Spleen (tissue), 11 donors: ENCODE measurements around the gene RFTN1. TPM values are rescaled to one million over a fixed set of nuclear protein-coding genes. Genes with fewer than 3 reads are reported as not detected.
A peak's percentile ranks its signal among the peaks of the same experiment; 100 is the strongest.

Experiments
- DNase-seq: peaks from one replicate; pipeline ENCODE4 v3.0.0-alpha.2; 2020
- H3K27ac ChIP-seq, 8 donors: fragments of 200-600 bp; sonication (generic) in 7 of 8; 1 replicate in 4 of 8; 2 replicates in 4 of 8; pipeline versions ENCODE4 v1.5.0 to v1.8.0; 2016 to 2021; ENCODE audit warnings: inconsistent platforms in 4 of 8, mild to moderate bottlenecking in 4 of 8, moderate library complexity in 1 of 8
- H3K27me3 ChIP-seq, 7 donors: fragments of 200-600 bp; sonication (generic) in 6 of 7; replicated peaks in 1 of 7; 1 replicate in 4 of 7; 2 replicates in 3 of 7; pipeline versions ENCODE4 v1.5.0 to v1.8.0; 2016 to 2021; ENCODE audit warnings: inconsistent platforms in 3 of 7, mild to moderate bottlenecking in 1 of 7
- H3K36me3 ChIP-seq, 6 donors: fragments of 200-600 bp; sonication (generic) in 5 of 6; 1 replicate in 4 of 6; 2 replicates in 2 of 6; pipeline versions ENCODE4 v1.5.0 to v1.8.0; 2016 to 2021; ENCODE audit warnings: inconsistent platforms in 2 of 6
- H3K4me1 ChIP-seq, 6 donors: fragments of 200-600 bp; sonication (generic) in 5 of 6; 1 replicate in 3 of 6; 2 replicates in 3 of 6; pipeline versions ENCODE4 v1.5.0 to v1.8.0; 2016 to 2021; ENCODE audit warnings: inconsistent platforms in 3 of 6
- H3K4me3 ChIP-seq, 8 donors: fragments of 200-600 bp; sonication (generic) in 7 of 8; 1 replicate in 4 of 8; 2 replicates in 4 of 8; pipeline versions ENCODE4 v1.5.0 to v1.8.0; 2016 to 2021; ENCODE audit warnings: inconsistent platforms in 4 of 8, mild to moderate bottlenecking in 4 of 8, moderate library complexity in 2 of 8
- H3K9me3 ChIP-seq, 8 donors: fragments of 200-600 bp; sonication (generic) in 7 of 8; 1 replicate in 4 of 8; 2 replicates in 4 of 8; pipeline versions ENCODE4 v1.5.0 to v1.8.0; 2016 to 2021; ENCODE audit warnings: inconsistent platforms in 4 of 8
- CTCF ChIP-seq, 11 experiments: fragments of 200-600 bp in 7 of 11; fragments of 450-650 bp in 4 of 11; sonication (generic) in 4 of 11; IDR thresholded peaks in 8 of 11; conservative IDR thresholded peaks in 3 of 11; 1 replicate in 7 of 11; 2 replicates in 4 of 11; pipeline versions ENCODE4 v1.4.0 to v1.8.0; 2016 to 2021; ENCODE audit warnings: antibody characterized with exemption in 11 of 11, inconsistent platforms in 4 of 11, mild to moderate bottlenecking in 1 of 11
- POLR2A ChIP-seq, 3 donors: fragments of 450-650 bp; IDR thresholded peaks; one replicate each; pipeline ENCODE4 v1.5.1; 2017; ENCODE audit warnings: antibody characterized with exemption in 3 of 3, mild to moderate bottlenecking in 1 of 3
- POLR2AphosphoS5 ChIP-seq, 3 donors: sonication (generic); formaldehyde crosslinking; IDR thresholded peaks; one replicate each; pipeline ENCODE4 v1.5.1; 2017; ENCODE audit warnings: antibody characterized with exemption in 3 of 3
- WGBS, 5 donors: extraction: QIAGEN DNeasy Blood & Tissue Kit in 3 of 5; methylation state at CpG; one replicate each; pipeline versions ENCODE4 v1.1.5 to v1.1.7; 2013 to 2018; 5-methylcytosine and 5-hydroxymethylcytosine counted together
- intact Hi-C: fragments of 100-400 bp; cut with DNase I; formaldehyde crosslinking; loops from one replicate; pipeline ENCODE4 v1.15.0; 2023; ENCODE audit warnings: low total_unique reads
- polyA plus RNA-seq, 3 donors: library from polyadenylated mRNA; stranded (reverse); fragments of 200-250 nt; gene quantifications; one replicate each; pipeline ENCODE4 v1.2.1, GENCODE V29; 2013
- total RNA-seq, 7 donors: library from RNA; depleted of rRNA in 3 of 7; stranded (reverse); fragments of >200 nt in 3 of 7; fragmentation: NEBNext Ultra II Directional in 4 of 7; extraction: Animal tissue kit (Norgen Biotek cat#: 25700) in 4 of 7; gene quantifications; one replicate each; pipeline versions ENCODE4 v1.1.0 to v1.2.1, GENCODE V29; 2016 to 2021
- donor health status: healthy with polysubstance abuse.
- donor health status: DM: no; HTN: no; CAD: no; lungs with moderate emphysema.
- donor health status: DM: no; HTN: no; CAD: no.
- donor health status: Bipolar disorder and iron deficiency.
- donor health status: healthy.
- donor health status: DM: no; HTN: no; CAD: no.
- donor health status: DM: yes; HTN: yes; CAD: no.

The RFTN1 gene
- total and polyA plus RNA-seq, 10 donors: 30.4 to 106 (median 75.3) TPM

GRCh38 chr3:16406579-16406978 lies 106.9 kb downstream of the RFTN1 start:
- 62 to 70% (median 66%) methylated on average over 2 of the region's 2 CpGs for WGBS, 5 donors
- peak overlapping the region in 4 of 8 donors; percentile 1 to 53 (median 32) for H3K27ac ChIP-seq
- H3K4me3 ChIP-seq: no peak overlapping the region
- no peak for TF ChIP-seq POLR2AphosphoS5 (IDR thresholded peaks at IDR 0.05)
- TF ChIP-seq POLR2A (IDR thresholded peaks at IDR 0.05): no peak
- no peak for TF ChIP-seq CTCF (IDR thresholded peaks at IDR 0.05 in 8 of 11, conservative IDR thresholded peaks at IDR 0.05 in 3 of 11)
- peaks cover 2 to 39% (median 12%) of the 10 kb centered on the region in 6 donors for H3K36me3 ChIP-seq
- peaks cover 0 to 36% (median 9%) of the 10 kb centered on the region in 6 donors for H3K4me1 ChIP-seq
- intact Hi-C loops: no loop called here
- DNase-seq: no peak
- no peaks in the 10 kb centered on the region for H3K27me3 ChIP-seq
- H3K9me3 ChIP-seq: no peaks in the 10 kb centered on the region

DNA sequence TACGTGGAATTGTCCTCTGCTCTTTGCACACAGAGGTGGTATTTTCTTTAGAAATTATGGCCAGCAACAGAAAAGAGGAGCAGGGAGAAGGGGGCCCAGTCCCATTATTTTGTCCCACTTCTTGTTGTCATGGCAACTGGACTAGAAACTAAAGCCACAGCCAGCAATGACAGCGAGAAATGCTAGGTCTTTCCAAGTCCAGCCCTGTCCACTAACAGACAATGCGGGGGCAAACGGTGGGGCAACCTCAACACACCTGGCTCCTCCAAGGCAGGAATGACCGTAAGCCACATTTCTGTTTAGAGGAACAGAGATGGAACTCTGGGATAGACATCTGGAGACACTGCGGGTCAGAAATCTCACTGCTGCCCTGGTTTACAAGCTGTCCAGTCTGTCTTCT lies 107.3 kb downstream of the RFTN1 start:
- peaks cover 2 to 39% (median 12%) of the 10 kb centered on the region in 6 donors for H3K36me3 ChIP-seq
- H3K4me3 ChIP-seq: no peak overlapping the region
- no peaks in the 10 kb centered on the region for H3K9me3 ChIP-seq
- 80 to 94% (median 92%) methylated on average over 6 of the region's 6 CpGs for WGBS, 5 donors
- no peak overlapping the region for H3K27ac ChIP-seq
- no peak for DNase-seq
- no peak for TF ChIP-seq CTCF (IDR thresholded peaks at IDR 0.05 in 8 of 11, conservative IDR thresholded peaks at IDR 0.05 in 3 of 11)
- no peak for TF ChIP-seq POLR2AphosphoS5 (IDR thresholded peaks at IDR 0.05)
- no peak for TF ChIP-seq POLR2A (IDR thresholded peaks at IDR 0.05)
- peaks cover 0 to 32% (median 8%) of the 10 kb centered on the region in 6 donors for H3K4me1 ChIP-seq
- intact Hi-C loops: no loop called here
- H3K27me3 ChIP-seq: no peaks in the 10 kb centered on the region

DNA sequence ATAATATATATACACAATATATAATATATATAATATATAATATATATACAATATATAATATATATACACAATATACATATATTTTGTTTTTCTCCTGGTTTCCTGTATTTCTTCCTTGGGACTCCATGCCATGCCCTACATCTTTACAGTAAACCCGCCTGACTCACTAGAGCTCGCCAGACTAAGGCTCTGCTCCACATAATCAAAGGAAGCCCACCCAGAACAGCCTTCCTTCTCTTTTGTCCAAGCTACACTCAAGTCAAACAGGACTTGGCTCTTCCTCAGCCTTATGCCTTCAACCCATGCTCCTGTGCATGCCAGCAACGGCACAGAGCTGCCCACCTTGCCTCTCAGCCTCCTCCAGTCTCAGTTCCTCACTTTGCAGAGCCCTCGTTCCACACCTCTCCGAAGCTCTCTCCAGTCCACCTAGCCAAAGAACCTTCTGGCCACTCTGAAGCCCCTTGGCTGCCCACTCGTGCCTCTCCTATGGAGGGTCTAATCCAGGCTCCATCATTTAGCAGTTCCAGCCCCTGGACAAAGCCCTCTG lies 109.1 kb downstream of the RFTN1 start:
- intact Hi-C loops: no loop called here

More for the DNA sequence above, 109.1 kb downstream of the RFTN1 start:
- H3K36me3 ChIP-seq: peaks cover 2 to 39% (median 12%) of the 10 kb centered on the region in 6 donors
- peaks cover 0 to 37% (median 10%) of the 10 kb centered on the region in 6 donors for H3K4me1 ChIP-seq
- no peaks in the 10 kb centered on the region for H3K9me3 ChIP-seq
- no peak for DNase-seq
- no peaks in the 10 kb centered on the region for H3K27me3 ChIP-seq
- WGBS, 5 donors: 89 to 94% (median 89%) methylated on average over 6 of the region's 6 CpGs
- peak overlapping the region in 2 of 8 donors; percentile 5 to 36 for H3K27ac ChIP-seq
- H3K4me3 ChIP-seq: no peak overlapping the region
- no peak for TF ChIP-seq CTCF (IDR thresholded peaks at IDR 0.05 in 8 of 11, conservative IDR thresholded peaks at IDR 0.05 in 3 of 11)
- no peak for TF ChIP-seq POLR2AphosphoS5 (IDR thresholded peaks at IDR 0.05)
- no peak for TF ChIP-seq POLR2A (IDR thresholded peaks at IDR 0.05)
